HepG2 (cell line): Measurements from ENCODE around the gene POLA1. TPM values are rescaled to one million over a fixed set of nuclear protein-coding genes. Genes with fewer than 3 reads are reported as not detected.

Experiments used
- ATAC-seq: fragments of 200-7000 bp; cut with Tn5 transposase; 3 replicates; pipeline ENCODE4 v1.9.1; 2020; ENCODE audit warnings: mild to moderate bottlenecking, moderate library complexity
- BruUV-seq: library from RNA; stranded (reverse); fragments of 400-500 nt; replicated peaks from 2 replicates; lab custom pipeline; 2021; lab: Mats Ljungman, UMichigan
- CTCF ChIA-PET: fragments of 300-600 bp; formaldehyde crosslinking; extraction: SDS; loops from one replicate; lab custom pipeline; 2021; ENCODE audit warnings: low total read pairs, inconsistent platforms, low intra/inter-chr PET ratio; lab: Yijun Ruan, JAX
- POLR2A ChIA-PET: fragments of 350-600 bp; sonication (Branson Sonifier 250); formaldehyde crosslinking; loops from one replicate; lab custom pipeline; 2020; ENCODE audit warnings: antibody characterized with exemption, inconsistent platforms; lab: Yijun Ruan, JAX
- DNase-seq: peaks from one replicate; pipeline ENCODE4 v3.0.0-alpha.2; 2015; ENCODE audit warnings: low spot score
- FAIRE-seq: peaks from 3 replicates; lab custom pipeline; 2011; peaks lifted over from hg19 to GRCh38; lab: Jason Lieb, UNC
- H2AFZ ChIP-seq: one replicate; pipeline ENCODE4 v1.6.1; 2011; ENCODE audit warnings: low read length, inconsistent platforms
- H3K27ac ChIP-seq: fragments of 300-600 bp; 3 replicates; pipeline ENCODE4 v1.8.0; 2011; ENCODE audit warnings: mixed run types, mild to moderate bottlenecking, mixed read lengths, low read length, inconsistent platforms; ENCODE audit not compliant: insufficient read depth; ENCODE audit errors: extremely low read length
- H3K27me3 ChIP-seq, 2 experiments: fragments of 200-600 bp in 1 of 2; 2 replicates in 1 of 2; 3 replicates in 1 of 2; pipeline versions ENCODE4 v1.6.0 to v1.8.0; 2011; ENCODE audit warnings: low read length in 2 of 2, mild to moderate bottlenecking in 2 of 2, moderate library complexity in 2 of 2, inconsistent platforms in 1 of 2; ENCODE audit not compliant: insufficient read depth in 2 of 2, control insufficient read depth in 1 of 2
- H3K36me3 ChIP-seq, 2 experiments: fragments of 200-600 bp in 1 of 2; replicated peaks in 1 of 2; 2 replicates in 1 of 2; 3 replicates in 1 of 2; pipeline versions ENCODE4 v1.5.1 to v1.8.0; 2011; ENCODE audit warnings: low read length in 2 of 2, inconsistent platforms in 1 of 2; ENCODE audit not compliant: insufficient read depth in 2 of 2, control insufficient read depth in 1 of 2
- H3K4me1 ChIP-seq: 2 replicates; pipeline ENCODE4 v1.5.1; 2012; ENCODE audit warnings: low read length, inconsistent platforms; ENCODE audit not compliant: insufficient read depth
- H3K4me2 ChIP-seq: 2 replicates; pipeline ENCODE4 v1.6.0; 2011; ENCODE audit warnings: low read depth, low read length, inconsistent platforms
- H3K4me3 ChIP-seq, 3 experiments: fragments of 200-600 bp in 1 of 3; sonication (generic), shearing (Covaris generic) in 1 of 3; replicated peaks in 1 of 3; 2 replicates each; pipeline ENCODE4 v1.5.1; 2011 to 2016; ENCODE audit warnings: low read length in 3 of 3, inconsistent platforms in 2 of 3, low read depth in 2 of 3, mild to moderate bottlenecking in 2 of 3, control low read depth in 1 of 3, mixed read lengths in 1 of 3; ENCODE audit not compliant: insufficient read depth in 1 of 3
- H3K79me2 ChIP-seq: one replicate; pipeline ENCODE4 v1.6.1; 2011; ENCODE audit warnings: low read length, inconsistent platforms; ENCODE audit not compliant: insufficient read depth
- H3K9ac ChIP-seq: 2 replicates; pipeline ENCODE4 v1.6.0; 2011; ENCODE audit warnings: mild to moderate bottlenecking, low read depth, low read length, inconsistent platforms; ENCODE audit not compliant: insufficient read depth
- H3K9me3 ChIP-seq: 2 replicates; pipeline ENCODE4 v1.5.1; 2012; ENCODE audit warnings: mild to moderate bottlenecking, low read length
- H4K20me1 ChIP-seq: 2 replicates; pipeline ENCODE4 v1.6.0; 2011; ENCODE audit warnings: inconsistent platforms, mild to moderate bottlenecking, low read length, moderate library complexity; ENCODE audit not compliant: insufficient read depth
- CEBPG ChIP-seq: IDR thresholded peaks from 2 replicates; pipeline ENCODE4 v1.6.1; 2016
- EED ChIP-seq: sonication (generic); formaldehyde crosslinking; IDR thresholded peaks from 2 replicates; pipeline ENCODE4 v1.5.0; 2020; ENCODE audit warnings: mild to moderate bottlenecking, missing genetic modification reagents
- FOXO4 ChIP-seq: sonication (generic); formaldehyde crosslinking; conservative IDR thresholded peaks from 2 replicates; pipeline ENCODE4 v1.8.1; 2023; ENCODE audit warnings: missing genetic modification reagents
- MAF1 ChIP-seq: sonication (generic); formaldehyde crosslinking; IDR thresholded peaks from 2 replicates; pipeline ENCODE4 v1.5.0; 2020; ENCODE audit warnings: missing genetic modification reagents, borderline replicate concordance
- MAX ChIP-seq: IDR thresholded peaks from 2 replicates; pipeline ENCODE4 v1.6.1; 2012; ENCODE audit warnings: inconsistent platforms
- MTF2 ChIP-seq: sonication (generic); formaldehyde crosslinking; IDR thresholded peaks from 2 replicates; pipeline ENCODE4 v1.5.0; 2020; ENCODE audit warnings: missing genetic modification reagents, borderline replicate concordance
- NR1H2 ChIP-seq: sonication (generic); formaldehyde crosslinking; IDR thresholded peaks from 2 replicates; pipeline ENCODE4 v1.8.1; 2022; ENCODE audit warnings: low read depth, missing genetic modification reagents, borderline replicate concordance
- SMARCE1 ChIP-seq: fragments of 450-650 bp; IDR thresholded peaks from 2 replicates; pipeline ENCODE4 v1.6.1; 2017; ENCODE audit warnings: borderline replicate concordance
- ZFP82 ChIP-seq: sonication (generic); formaldehyde crosslinking; IDR thresholded peaks from 2 replicates; pipeline ENCODE4 v1.5.1; 2020; ENCODE audit warnings: mild to moderate bottlenecking, missing genetic modification reagents, borderline replicate concordance
- ZNF256 ChIP-seq: sonication (generic); formaldehyde crosslinking; conservative IDR thresholded peaks from 2 replicates; pipeline ENCODE4 v1.4.0; 2020; ENCODE audit warnings: missing genetic modification reagents
- ZNF570 ChIP-seq: sonication (generic); formaldehyde crosslinking; IDR thresholded peaks from 2 replicates; pipeline ENCODE4 v1.4.0; 2020; ENCODE audit warnings: mild to moderate bottlenecking, missing genetic modification reagents, borderline replicate concordance
- ZNF577 ChIP-seq: sonication (generic); formaldehyde crosslinking; IDR thresholded peaks from 2 replicates; pipeline ENCODE4 v1.4.0; 2020; ENCODE audit warnings: mild to moderate bottlenecking, low read depth, missing genetic modification reagents, borderline replicate concordance
- WGBS: methylation state at CpG from one replicate; pipeline ENCODE4 v1.1.6; 2017; ENCODE audit warnings: low lambda C conversion rate; 5-methylcytosine and 5-hydroxymethylcytosine counted together
- in situ Hi-C: cut with HindIII; loops from 2 replicates; pipeline ENCODE4 v1.10.0; 2017; ENCODE audit warnings: low pct_unique_long_range_greater_than_20kb; ENCODE audit not compliant: extremely low pct_ligation_motif_present
- intact Hi-C: fragments of 100-400 bp; cut with micrococcal nuclease; formaldehyde crosslinking; loops from one replicate; pipeline ENCODE4 v1.10.0; 2022; ENCODE audit not compliant: unreplicated experiment
- polyA plus RNA-seq, 8 experiments: library from polyadenylated mRNA; depleted of rRNA in 3 of 8; stranded (reverse) in 7 of 8; unstranded in 1 of 8; fragments of >200 nt; fragmentation: Illumina TruSeq in 4 of 8; extraction: Trizol in 4 of 8; gene quantifications; 2 replicates each; pipeline versions ENCODE4 v1.2.1 to v1.2.3, GENCODE V29; 2011 to 2016; ENCODE audit warnings: low read depth in 4 of 8, missing spikeins in 1 of 8, mixed read lengths in 1 of 8; ENCODE audit not compliant: insufficient read depth in 1 of 8
- total RNA-seq, 5 experiments: library from RNA; depleted of rRNA; stranded (reverse); fragments of >200 nt; fragmentation: Illumina TruSeq; extraction: Trizol; gene quantifications; 2 replicates each; pipeline ENCODE4 v1.2.3, GENCODE V29; 2016; ENCODE audit warnings: low read depth in 1 of 5
- TF ChIP-seq, protein P1 (sequence below): sonication (generic); formaldehyde crosslinking; IDR thresholded peaks from 2 replicates; pipeline ENCODE4 v1.9.0; 2021; ENCODE audit warnings: missing genetic modification reagents, mild to moderate bottlenecking, borderline replicate concordance
- TF ChIP-seq, protein P2 (sequence below): sonication (generic); formaldehyde crosslinking; IDR thresholded peaks from 2 replicates; pipeline ENCODE4 v1.8.1; 2023; ENCODE audit warnings: mild to moderate bottlenecking, missing genetic modification reagents, borderline replicate concordance

POLA1 gene
- total and polyA plus RNA-seq, 2 of the 13 experiments (the other 11 are each of a cell fraction or from before 2014, with no cell fraction given) = 3.3 to 26.5 TPM

GRCh38 chrX:25010784-25011588 is 317.3 kb downstream of the POLA1 start:
- peaks cover 12% of the 10 kb centered on the region; the same call in 1 of the 2 replicates for H3K4me1 ChIP-seq
- FAIRE-seq = no peak
- H2AFZ ChIP-seq = no peak overlapping the region
- no peaks in the 10 kb centered on the region for H3K36me3 ChIP-seq
- no peak for DNase-seq
- intact Hi-C loops (no loop called here), in situ Hi-C loops (no loop called here)
- H3K9me3 ChIP-seq = no peaks in the 10 kb centered on the region
- H3K79me2 ChIP-seq = no peaks in the 10 kb centered on the region
- H3K9ac ChIP-seq = no peak overlapping the region
- CTCF ChIA-PET = no interaction called here
- no peaks in the 10 kb centered on the region for H4K20me1 ChIP-seq
- WGBS = 37% methylated on average over 26 of the region's 33 CpGs
- no peak for ATAC-seq
- POLR2A ChIA-PET = no interaction called here
- no peak for TF ChIP-seq NR1H2 (CRISPR knock-in tag)
- TF ChIP-seq MAF1 (CRISPR knock-in tag) = no peak
- TF ChIP-seq FOXO4 = no peak
- TF ChIP-seq SMARCE1 = no peak
- TF ChIP-seq MTF2 (CRISPR knock-in tag) = no peak
- no peak for TF ChIP-seq MAX
- TF ChIP-seq CEBPG (CRISPR knock-in tag) = no peak
- TF ChIP-seq, protein P1, sequence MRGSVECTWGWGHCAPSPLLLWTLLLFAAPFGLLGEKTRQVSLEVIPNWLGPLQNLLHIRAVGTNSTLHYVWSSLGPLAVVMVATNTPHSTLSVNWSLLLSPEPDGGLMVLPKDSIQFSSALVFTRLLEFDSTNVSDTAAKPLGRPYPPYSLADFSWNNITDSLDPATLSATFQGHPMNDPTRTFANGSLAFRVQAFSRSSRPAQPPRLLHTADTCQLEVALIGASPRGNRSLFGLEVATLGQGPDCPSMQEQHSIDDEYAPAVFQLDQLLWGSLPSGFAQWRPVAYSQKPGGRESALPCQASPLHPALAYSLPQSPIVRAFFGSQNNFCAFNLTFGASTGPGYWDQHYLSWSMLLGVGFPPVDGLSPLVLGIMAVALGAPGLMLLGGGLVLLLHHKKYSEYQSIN (CRISPR knock-in tag) = no peak
- TF ChIP-seq ZNF570 (CRISPR knock-in tag) = no peak
- no peak for TF ChIP-seq EED (CRISPR knock-in tag)
- no peak for TF ChIP-seq ZNF256 (CRISPR knock-in tag)
- no peak for TF ChIP-seq ZFP82
- TF ChIP-seq, protein P2, sequence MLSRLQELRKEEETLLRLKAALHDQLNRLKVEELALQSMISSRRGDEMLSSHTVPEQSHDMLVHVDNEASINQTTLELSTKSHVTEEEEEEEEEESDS (CRISPR knock-in tag) = no peak
- no peak for TF ChIP-seq ZNF577 (CRISPR knock-in tag)
- TF ChIP-seq, all 625 proteins: peak for 0
- no peak overlapping the region for H3K4me2 ChIP-seq
- no peak overlapping the region for H3K27ac ChIP-seq
- H3K4me3 ChIP-seq = no peak overlapping the region
- no TSS peak for BruUV-seq
- peaks cover 5 to 58% of the 10 kb centered on the region in 2 experiments; a peak in 3 of 5 replicates for H3K27me3 ChIP-seq
